AG09319 (cell line): ENCODE results near the gene USH2A.

Experiments used
- DNase-seq: peaks from one replicate; pipeline ENCODE4 v3.0.0-alpha.2; 2010; ENCODE audit warnings: low read depth; ENCODE audit errors: extremely low read depth
- CTCF ChIP-seq: IDR thresholded peaks from 2 replicates; pipeline ENCODE4 v1.5.1; 2011; ENCODE audit warnings: low read depth, mild to moderate bottlenecking, inconsistent platforms, low read length, moderate library complexity

USH2A gene

GRCh38 chr1:215581896-215582295 lies 841.4 kb downstream of the USH2A start:
- TF ChIP-seq CTCF: no peak
- DNase-seq: no peak
